ENCODE measurements around the gene OSBPL6.
"Not testable (repeated sequence)": the region's sequence is repeated elsewhere in the genome, so short reads cannot be mapped to it uniquely, and the experiment has no call there.

OSBPL6 gene

GRCh38 chr2:178193823-178194599, at the start of gene OSBPL6:
TSS of gene OSBPL6 (plus strand) at chr2:178194512. CDS start at chr2:178306185, 111,673 bp downstream.
- peak in 13 of 14 donors; percentile 37 to 85 (median 68) for DNase-seq

DNA sequence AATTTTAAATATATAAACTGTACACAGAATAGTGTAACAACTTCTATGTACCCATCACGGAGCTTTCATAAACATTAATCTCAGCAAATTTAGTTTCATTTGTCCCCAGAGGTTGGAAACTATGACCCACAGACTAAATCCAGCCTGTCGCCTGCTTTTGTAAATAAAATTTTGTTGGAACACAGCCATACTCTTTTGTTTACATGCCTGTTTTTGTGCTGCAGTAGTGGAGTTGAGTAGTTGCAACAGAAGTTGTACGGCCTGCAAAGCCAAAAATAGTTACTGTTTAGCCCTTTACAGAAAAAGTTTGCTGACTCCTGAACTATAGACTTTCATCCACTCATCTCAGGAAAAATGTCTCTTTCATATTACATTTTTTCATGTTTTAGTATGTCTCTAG, 42.3 kb upstream of the OSBPL6 start:
- DNase-seq, result no peak

DNA sequence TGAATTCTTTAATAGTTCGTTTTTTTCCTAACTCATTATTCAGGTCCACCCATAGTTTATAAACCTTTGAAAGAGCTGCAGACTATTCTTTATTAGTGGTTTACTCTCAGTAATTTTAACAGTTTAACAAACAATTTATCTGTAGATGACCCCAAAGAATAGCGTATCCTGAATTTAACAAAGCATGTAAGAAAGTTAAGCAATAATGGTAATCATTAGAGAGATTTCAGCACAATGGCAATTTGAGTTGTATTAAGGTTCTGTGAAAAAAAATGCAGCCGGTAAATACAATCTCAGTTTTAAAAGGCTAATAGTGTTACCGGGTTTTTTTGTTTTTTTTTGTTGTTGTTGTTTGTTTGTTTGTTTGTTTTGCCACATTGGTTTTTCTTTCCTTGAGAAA, 41.8 kb upstream of the OSBPL6 start:
- no peak for DNase-seq

DNA sequence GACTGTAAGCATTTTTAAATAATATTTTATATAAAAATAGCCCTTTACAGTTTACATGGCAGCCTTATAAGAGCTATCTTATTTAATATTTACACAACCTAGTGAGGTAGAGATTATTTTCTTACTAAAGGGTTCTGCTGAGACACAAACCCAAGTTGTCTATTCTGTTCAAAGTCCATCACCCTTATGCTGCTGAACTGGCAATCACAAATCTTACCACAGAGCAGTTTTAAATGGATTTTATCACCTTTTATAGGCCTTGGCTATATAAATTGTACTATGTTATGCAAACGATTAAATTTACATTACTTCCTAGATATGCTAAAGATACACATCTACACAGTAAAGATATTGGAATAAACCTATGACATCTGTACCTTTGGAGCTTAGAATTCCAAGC, 41.3 kb upstream of the OSBPL6 start:
- no peak for DNase-seq

GRCh38 chr2:178153878-178154277, 40.4 kb upstream of the OSBPL6 start:
- DNase-seq, result not testable (repeated sequence)

GRCh38 chr2:178155524-178155923, 38.8 kb upstream of the OSBPL6 start:
- no peak for DNase-seq

GRCh38 chr2:178157574-178157973, 36.7 kb upstream of the OSBPL6 start:
- DNase-seq, result no peak

- DNase-seq, result no peak
These were observed 34.3 kb upstream of the OSBPL6 start for GRCh38 chr2:178159966-178160365.

GRCh38 chr2:178160601-178161000, 33.7 kb upstream of the OSBPL6 start:
- DNase-seq, result no peak

- DNase-seq, result no peak
These were observed 30.9 kb upstream of the OSBPL6 start for GRCh38 chr2:178163395-178163794.

DNA sequence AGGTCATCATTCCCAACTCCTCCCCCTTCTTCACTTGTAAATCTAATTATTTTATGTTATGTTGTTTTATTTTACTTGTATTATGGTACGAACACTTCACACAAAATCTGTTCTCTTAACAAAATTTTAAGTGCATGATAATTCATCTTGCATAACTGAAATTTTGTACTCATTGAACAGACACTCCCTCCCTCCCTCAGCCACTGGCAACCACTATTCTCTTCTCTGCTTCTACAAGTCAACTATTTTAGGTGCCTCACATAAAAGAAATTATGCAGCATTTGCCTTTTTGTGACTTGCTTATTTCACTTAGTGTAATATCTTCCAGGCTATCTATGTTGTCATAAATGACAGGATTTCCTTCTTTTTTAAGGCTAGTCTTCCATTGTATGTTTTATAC, 30.4 kb upstream of the OSBPL6 start:
- no peak for DNase-seq

DNA sequence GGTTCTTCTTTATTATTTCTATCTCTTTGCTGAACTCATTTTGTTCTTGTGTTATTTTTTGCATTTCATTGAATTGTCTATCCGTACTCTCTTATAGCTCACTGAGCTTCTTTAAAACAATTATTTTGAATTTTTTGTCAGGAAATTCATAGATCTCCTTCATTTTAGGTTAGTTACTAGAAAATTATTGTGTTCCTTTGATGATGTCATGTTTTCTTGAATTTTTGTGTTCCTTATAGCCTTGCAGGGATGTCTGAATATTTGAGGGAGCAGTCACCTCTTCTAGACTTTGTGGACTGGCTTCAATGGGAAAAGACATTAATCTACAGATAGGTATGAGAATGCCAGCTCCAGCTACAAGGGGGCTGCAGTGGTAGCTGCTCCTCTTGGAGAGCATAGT, 20.7 kb upstream of the OSBPL6 start:
- no peak for DNase-seq

DNA sequence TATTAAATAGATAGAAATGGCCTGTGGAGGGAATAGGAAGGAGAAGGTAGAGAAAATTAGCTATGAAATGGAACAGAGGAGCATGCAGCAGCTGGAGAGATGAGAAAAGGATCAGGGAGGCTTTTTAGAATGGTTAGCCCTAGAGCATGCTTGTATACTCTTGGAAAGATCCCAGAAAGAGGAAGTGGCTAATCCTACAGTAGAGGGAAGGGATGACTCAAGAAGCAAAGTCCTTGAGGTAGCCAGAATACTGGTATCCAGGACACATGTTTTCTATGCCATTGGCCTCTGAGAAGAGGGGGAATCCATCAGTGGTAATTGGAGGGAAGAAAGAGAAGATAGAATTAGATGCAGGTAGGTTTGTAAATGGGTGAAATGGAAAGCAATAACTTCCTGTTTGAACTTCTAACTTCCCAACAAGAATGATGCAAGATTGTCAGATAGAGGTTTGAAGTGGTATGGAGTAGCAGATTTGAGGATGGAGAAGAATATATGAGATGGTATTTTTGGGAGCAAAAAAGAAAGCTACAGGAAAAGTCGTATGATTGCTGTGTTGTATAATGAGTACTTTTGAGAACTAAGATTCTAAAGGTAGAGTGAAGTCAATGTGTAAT, 17.1 kb upstream of the OSBPL6 start:
- DNase-seq, result no peak

GRCh38 chr2:178180648-178181047, 13.7 kb upstream of the OSBPL6 start:
- not testable (repeated sequence) for DNase-seq

GRCh38 chr2:178187861-178188260, 6.5 kb upstream of the OSBPL6 start:
- no peak for DNase-seq

GRCh38 chr2:178188466-178188865, 5.8 kb upstream of the OSBPL6 start:
- DNase-seq, result no peak

- DNase-seq, result peak in 1 of 14 donors; percentile 6
These were observed 3.3 kb upstream of the OSBPL6 start for GRCh38 chr2:178191004-178191508.

GRCh38 chr2:178191511-178191910, 2.8 kb upstream of the OSBPL6 start:
- no peak for DNase-seq

DNA sequence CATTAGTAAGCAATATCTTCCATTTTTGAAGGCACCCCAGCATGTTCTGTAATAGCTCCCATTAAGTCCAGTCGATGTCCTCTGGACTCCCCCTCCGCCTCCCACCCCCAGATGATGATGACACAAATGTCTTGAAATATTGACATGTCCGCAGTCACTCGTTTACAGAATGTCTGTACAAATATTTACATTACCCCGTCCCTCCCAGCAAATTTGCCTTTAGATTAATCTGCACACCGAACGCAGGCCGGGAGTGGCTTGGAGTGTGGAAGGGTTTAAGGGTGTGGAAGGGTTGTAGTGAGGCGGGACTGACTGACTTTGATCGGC, 853 bp upstream of the OSBPL6 start:
- no peak for DNase-seq

DNA sequence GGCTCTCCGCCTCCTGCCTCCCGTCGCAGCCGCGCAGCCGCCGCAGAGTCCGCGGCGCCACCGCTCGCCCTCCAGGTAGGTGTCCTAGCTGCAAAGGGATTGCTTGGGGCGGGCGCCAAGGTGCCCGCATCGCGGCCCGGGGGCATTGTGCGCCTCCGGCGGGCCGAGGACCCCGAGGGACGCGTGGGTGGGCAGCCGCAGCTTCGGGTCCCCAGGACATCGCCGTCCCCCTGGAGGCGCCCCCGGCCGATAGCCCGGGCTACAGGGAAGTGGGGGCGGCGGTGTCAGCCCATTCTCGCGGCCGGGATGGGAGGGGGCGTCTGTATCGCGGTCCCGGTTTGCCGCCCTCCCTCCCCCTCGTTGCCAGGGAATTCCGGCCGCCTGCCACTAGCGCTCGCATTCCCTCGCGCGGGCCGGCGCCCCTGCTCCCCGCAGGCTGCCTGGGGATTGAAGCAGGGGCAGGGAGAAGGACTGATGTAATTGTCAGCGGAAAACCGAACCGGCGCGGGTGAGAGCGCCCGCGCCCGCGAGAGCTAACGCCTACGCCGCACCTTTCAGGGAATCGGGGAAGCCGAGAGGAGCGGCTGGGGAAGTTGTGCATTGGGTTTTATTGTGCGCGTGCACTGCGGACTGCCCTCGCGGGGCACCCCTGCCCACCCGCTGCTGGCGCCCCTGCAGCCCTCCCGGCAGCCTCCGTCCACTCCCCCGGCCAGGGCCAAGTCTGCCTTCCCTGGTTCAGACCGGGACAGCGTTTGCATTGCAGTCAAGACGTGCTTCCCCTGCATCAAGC, 483 bp downstream of the OSBPL6 start:
- peak in 11 of 14 donors; percentile 9 to 75 (median 48) for DNase-seq

DNA sequence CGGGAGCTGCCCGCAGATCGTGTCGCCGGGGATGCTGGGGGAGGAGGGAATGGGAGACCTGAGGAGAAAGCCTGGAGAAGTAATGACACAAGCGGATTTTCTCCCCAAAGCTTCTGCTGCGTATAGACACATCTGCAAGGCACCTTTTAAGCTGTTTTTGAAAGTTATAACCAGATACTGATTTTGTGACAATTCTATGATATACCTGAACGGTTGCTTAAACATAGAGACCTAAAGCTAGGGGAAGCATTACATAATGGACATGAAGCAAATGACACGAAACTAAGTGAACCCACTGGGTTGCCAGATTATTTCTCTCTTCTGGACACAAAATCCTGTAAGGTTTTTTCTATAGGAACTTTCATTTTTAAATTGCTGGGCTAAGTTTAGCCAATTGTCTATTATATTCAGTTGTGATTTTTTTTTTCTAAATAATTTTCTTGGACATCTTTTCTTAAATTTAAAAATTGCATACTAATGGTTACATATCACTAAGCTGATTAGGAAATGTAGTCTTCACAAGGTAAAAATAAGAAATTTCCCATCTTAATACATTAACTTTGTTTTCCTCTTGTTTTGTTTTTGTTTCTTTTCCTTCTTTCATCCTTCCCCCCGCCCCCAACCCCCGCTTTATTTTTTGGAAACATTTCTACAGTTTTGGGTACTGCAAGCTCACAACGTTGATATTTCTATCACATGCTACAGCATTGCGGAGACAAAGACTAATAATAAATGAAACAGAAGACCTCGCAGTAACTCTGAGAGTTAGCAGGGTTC, 1.3 kb downstream of the OSBPL6 start:
- DNase-seq, result no peak

DNA sequence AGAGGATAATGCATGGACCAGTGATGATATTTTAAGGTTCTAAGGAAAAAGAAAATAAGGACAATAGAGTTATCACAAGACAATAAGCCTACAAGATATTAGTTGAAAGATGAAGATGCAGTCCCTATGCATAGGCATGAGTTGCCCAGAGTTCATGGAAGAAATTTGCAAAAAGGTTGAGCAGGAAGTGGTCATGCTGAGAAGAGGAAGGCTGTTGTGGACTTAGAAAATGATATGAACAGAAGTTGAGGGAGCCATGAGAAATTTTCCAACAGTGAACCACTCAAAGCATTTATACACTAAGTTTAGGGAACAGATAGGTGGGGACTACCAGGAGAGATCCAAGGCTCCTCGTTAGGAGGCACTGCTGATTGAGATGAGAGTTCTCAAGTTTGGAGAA, 3.5 kb downstream of the OSBPL6 start:
- DNase-seq, result no peak
